SJSA1 (cell line): ENCODE results near the gene NEURL4. TPM values are rescaled to one million over a fixed set of nuclear protein-coding genes. Genes with fewer than 3 reads are reported as not detected.
"Not testable (repeated sequence)": the region's sequence is repeated elsewhere in the genome, so short reads cannot be mapped to it uniquely, and the experiment has no call there.

Experiments
- DNase-seq, 2 experiments: peaks; one replicate each; pipeline ENCODE4 v3.0.0-alpha.2; 2015 to 2020; ENCODE audit warnings: low spot score in 2 of 2, low read depth in 1 of 2
- H3K27ac ChIP-seq: fragments of 250-450 bp; sonication (Bioruptor Pico); 2 replicates; pipeline ENCODE4 v1.5.1; 2020; ENCODE audit warnings: mild to moderate bottlenecking, moderate library complexity
- H3K27me3 ChIP-seq: fragments of 250-450 bp; sonication (Bioruptor Pico); replicated peaks from 2 replicates; pipeline ENCODE4 v1.5.1; 2020; ENCODE audit warnings: mild to moderate bottlenecking, moderate library complexity
- H3K36me3 ChIP-seq: fragments of 250-450 bp; sonication (Bioruptor Pico); 2 replicates; pipeline ENCODE4 v1.5.1; 2020; ENCODE audit warnings: mild to moderate bottlenecking
- H3K4me1 ChIP-seq: fragments of 250-450 bp; sonication (Bioruptor Pico); replicated peaks from 2 replicates; pipeline ENCODE4 v1.6.1; 2021; ENCODE audit warnings: mild to moderate bottlenecking
- H3K4me3 ChIP-seq: fragments of 250-450 bp; sonication (Bioruptor Pico); 2 replicates; pipeline ENCODE4 v1.5.1; 2020; ENCODE audit warnings: mild to moderate bottlenecking
- H3K9me3 ChIP-seq: fragments of 250-450 bp; sonication (Bioruptor Pico); replicated peaks from 2 replicates; pipeline ENCODE4 v1.5.1; 2020; ENCODE audit warnings: mild to moderate bottlenecking
- total RNA-seq: library from RNA; depleted of rRNA; stranded (reverse); fragments of >200 nt; shearing (Covaris generic); gene quantifications from 2 replicates; pipeline ENCODE4 v1.2.3, GENCODE V29; 2014

The NEURL4 gene
- total RNA-seq, 1 experiment from 2014 or later = 8.1 TPM

GRCh38 chr17:7336240-7337175 lies 7.4 kb upstream of the NEURL4 start, which contains the start of gene ACAP1:
Gene ACAP1, plus strand, starts transcription at chr17:7336529. Its CDS starts 206 bp downstream, at chr17:7336735.
- no peak for DNase-seq
- H3K9me3 ChIP-seq = no peaks in the 10 kb centered on the region
- no peaks in the 10 kb centered on the region for H3K4me1 ChIP-seq
- H3K27me3 ChIP-seq = peaks cover 33% of the 10 kb centered on the region
- H3K4me3 ChIP-seq = no peak within 1 kb of the TSS
- no peak within 1 kb of the TSS for H3K27ac ChIP-seq
- H3K36me3 ChIP-seq = no peaks in the 10 kb centered on the region

DNA sequence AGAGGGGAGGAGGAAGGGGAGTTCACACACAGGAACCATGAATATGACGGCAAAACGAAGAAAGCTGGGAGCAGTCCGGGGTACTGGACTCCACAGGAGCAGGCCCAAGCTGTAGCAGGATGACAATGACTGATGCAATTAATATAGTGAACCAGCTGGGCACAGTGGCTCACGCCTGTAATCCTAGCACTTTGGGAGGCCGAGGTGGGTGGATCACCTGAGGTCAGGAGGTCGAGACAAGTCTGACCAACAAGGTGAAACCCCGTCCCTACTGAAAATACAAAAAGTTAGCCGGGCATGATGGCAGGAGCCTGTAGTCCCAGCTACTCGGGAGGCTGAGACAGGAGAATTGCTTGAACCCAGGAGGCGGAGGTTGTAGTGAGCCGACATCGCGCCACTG lies 6.6 kb upstream of the NEURL4 start:
- H3K9me3 ChIP-seq, H3K27ac ChIP-seq, DNase-seq, H3K4me3 ChIP-seq, H3K4me1 ChIP-seq, H3K36me3 ChIP-seq: not testable (repeated sequence)
- peaks cover 26% of the 10 kb centered on the region for H3K27me3 ChIP-seq

DNA sequence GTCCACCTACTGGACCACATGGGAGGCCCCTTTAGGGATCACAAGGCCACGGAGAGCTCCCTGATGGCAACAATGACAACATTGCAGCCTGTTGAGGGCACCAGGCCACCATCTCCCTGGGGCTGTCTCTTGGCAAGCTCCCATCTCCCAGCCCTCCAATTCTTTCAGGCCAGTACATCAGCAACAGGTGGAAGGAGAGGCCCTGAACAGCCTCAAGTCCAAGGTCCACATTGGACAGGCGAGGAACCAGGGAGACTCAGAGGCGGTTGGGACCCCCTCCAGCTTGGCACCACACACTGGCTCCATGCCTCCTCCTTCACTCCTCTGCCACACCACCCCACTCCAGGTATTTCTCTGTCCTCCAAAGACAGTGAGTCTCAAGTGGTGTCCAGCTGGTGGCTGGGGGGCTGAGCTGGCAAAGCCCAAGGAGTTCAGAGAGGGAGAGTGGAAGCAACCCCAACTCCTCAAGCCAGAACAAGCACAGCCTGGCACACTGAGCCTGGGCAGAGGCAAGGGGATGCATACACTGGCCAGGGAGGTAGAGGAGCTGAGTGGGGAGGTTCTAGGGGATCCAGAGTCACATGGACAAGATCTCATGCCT lies 5.9 kb upstream of the NEURL4 start:
- peaks cover 5% of the 10 kb centered on the region for H3K4me1 ChIP-seq
- peaks cover 19% of the 10 kb centered on the region for H3K27me3 ChIP-seq
- no peak for DNase-seq
- no peak overlapping the region for H3K27ac ChIP-seq
- H3K36me3 ChIP-seq = no peaks in the 10 kb centered on the region
- no peaks in the 10 kb centered on the region for H3K9me3 ChIP-seq
- no peak overlapping the region for H3K4me3 ChIP-seq

GRCh38 chr17:7332600-7333069 lies 3.5 kb upstream of the NEURL4 start:
- H3K36me3 ChIP-seq, DNase-seq, H3K27ac ChIP-seq, H3K27me3 ChIP-seq, H3K9me3 ChIP-seq, H3K4me3 ChIP-seq: not testable (repeated sequence)
- peaks cover 14% of the 10 kb centered on the region for H3K4me1 ChIP-seq

DNA sequence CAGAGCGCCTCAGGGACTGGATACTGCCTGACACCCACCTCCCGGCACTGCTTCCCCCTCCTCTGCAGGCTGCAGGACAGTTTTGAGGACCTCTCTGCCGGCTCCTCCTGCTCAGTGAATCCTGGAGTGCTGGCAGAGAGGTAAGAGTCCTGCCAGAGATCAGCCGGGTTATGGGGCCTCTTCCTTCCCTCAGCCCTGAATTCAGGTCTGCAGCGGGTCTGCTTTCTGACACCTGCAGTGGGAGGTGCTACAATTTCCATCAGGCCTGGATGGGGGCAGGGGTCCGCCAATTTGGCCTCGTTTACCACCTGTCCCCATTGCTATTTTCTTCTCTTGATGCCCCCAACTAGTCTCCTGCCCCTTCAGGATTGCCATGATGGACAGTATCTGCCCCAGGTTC lies 3.0 kb upstream of the NEURL4 start:
- no peak overlapping the region for H3K27ac ChIP-seq
- H3K36me3 ChIP-seq = no peaks in the 10 kb centered on the region
- no peaks in the 10 kb centered on the region for H3K9me3 ChIP-seq
- no peak overlapping the region for H3K4me3 ChIP-seq
- no peak for DNase-seq
- H3K4me1 ChIP-seq = peaks cover 14% of the 10 kb centered on the region
- H3K27me3 ChIP-seq = no peaks in the 10 kb centered on the region; the same call in 1 of the 2 replicates

- no peak overlapping the region for H3K27ac ChIP-seq
- no peaks in the 10 kb centered on the region for H3K9me3 ChIP-seq
- no peaks in the 10 kb centered on the region for H3K27me3 ChIP-seq
- peaks cover 12% of the 10 kb centered on the region for H3K36me3 ChIP-seq
- H3K4me3 ChIP-seq = peak overlapping the region; percentile 52
- DNase-seq = no peak
- peaks cover 14% of the 10 kb centered on the region for H3K4me1 ChIP-seq
Observed at GRCh38 chr17:7330638-7331015, 1.5 kb upstream of the NEURL4 start.

GRCh38 chr17:7329997-7330637 lies 982 bp upstream of the NEURL4 start:
- H3K4me3 ChIP-seq = peak overlapping the region; percentile 52
- peak overlapping the region; percentile 39; the same call in 1 of the 2 replicates for H3K27ac ChIP-seq
- H3K36me3 ChIP-seq = peaks cover 14% of the 10 kb centered on the region
- no peaks in the 10 kb centered on the region for H3K9me3 ChIP-seq
- H3K4me1 ChIP-seq = peaks cover 14% of the 10 kb centered on the region
- peak in 1 of 2 experiments; percentile 86 for DNase-seq
- H3K27me3 ChIP-seq = no peaks in the 10 kb centered on the region

GRCh38 chr17:7329374-7329996 lies 350 bp upstream of the NEURL4 start:
- Histone ChIP-seq H3K9me3 (no peaks in the 10 kb centered on the region), H3K27me3 (no peaks in the 10 kb centered on the region), H3K27ac (peak overlapping the region; percentile 39), H3K4me3 (peak overlapping the region; percentile 52), H3K36me3 (peaks cover 18% of the 10 kb centered on the region), H3K4me1 (peaks cover 14% of the 10 kb centered on the region)
- DNase-seq = peak; percentile 97 to 99

GRCh38 chr17:7328009-7328408 lies 1.1 kb downstream of the NEURL4 start:
- peak overlapping the region; percentile 52; the same call in 1 of the 2 replicates for H3K4me3 ChIP-seq
- DNase-seq = no peak
- no peaks in the 10 kb centered on the region for H3K9me3 ChIP-seq
- peaks cover 23% of the 10 kb centered on the region for H3K4me1 ChIP-seq
- H3K27ac ChIP-seq = no peak overlapping the region
- no peaks in the 10 kb centered on the region for H3K27me3 ChIP-seq
- H3K36me3 ChIP-seq = peaks cover 33% of the 10 kb centered on the region

DNA sequence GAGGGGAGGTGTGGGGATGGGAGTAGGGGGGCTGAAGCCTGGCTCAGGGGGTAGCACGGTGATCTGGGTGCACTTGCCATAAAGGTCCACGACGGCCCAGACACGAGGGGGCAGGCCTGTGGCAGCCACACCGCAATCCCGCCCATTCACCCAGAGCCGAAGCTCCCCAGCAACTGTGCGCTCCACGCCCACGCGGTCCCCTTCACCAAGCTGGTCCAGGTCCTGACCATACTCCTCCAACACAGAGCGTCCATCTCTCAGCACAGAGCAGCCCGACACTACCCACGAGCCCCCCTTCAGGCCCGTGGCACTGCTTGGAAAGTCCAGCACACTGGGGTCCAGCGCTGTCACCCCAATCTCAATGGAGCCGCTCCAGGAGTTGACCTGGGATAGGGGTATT lies 1.6 kb downstream of the NEURL4 start:
- peaks cover 23% of the 10 kb centered on the region for H3K4me1 ChIP-seq
- H3K27ac ChIP-seq = no peak overlapping the region
- peaks cover 38% of the 10 kb centered on the region for H3K36me3 ChIP-seq
- no peaks in the 10 kb centered on the region for H3K27me3 ChIP-seq
- no peak overlapping the region for H3K4me3 ChIP-seq
- no peaks in the 10 kb centered on the region for H3K9me3 ChIP-seq
- DNase-seq = peak in 1 of 2 experiments; percentile 41

DNA sequence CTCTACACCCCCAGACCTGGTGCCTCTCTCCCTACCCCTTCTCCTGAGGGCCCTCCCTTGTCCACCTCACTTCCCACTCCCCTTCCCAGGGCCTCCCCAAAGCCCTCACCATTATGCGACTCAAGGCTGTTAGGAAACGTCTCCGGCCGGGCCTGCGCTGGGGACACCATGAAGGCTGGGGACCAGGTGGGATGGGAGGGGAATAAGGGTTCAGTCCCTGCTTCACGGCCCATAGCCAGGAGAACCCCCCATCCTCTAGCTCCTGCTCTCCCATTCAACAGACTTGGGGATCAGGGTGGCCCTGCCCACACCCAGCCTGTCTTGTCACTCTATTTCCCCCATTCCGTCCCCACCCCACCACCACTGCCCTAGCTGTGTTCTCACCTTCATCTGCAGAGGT lies 2.1 kb downstream of the NEURL4 start:
- Histone ChIP-seq H3K4me3 (no peak overlapping the region), H3K27ac (no peak overlapping the region), H3K9me3 (no peaks in the 10 kb centered on the region), H3K36me3 (peaks cover 42% of the 10 kb centered on the region), H3K27me3 (no peaks in the 10 kb centered on the region), H3K4me1 (peaks cover 23% of the 10 kb centered on the region)
- DNase-seq = peak in 1 of 2 experiments; percentile 38

- peaks cover 50% of the 10 kb centered on the region for H3K36me3 ChIP-seq
- no peaks in the 10 kb centered on the region for H3K27me3 ChIP-seq
- H3K9me3 ChIP-seq = no peaks in the 10 kb centered on the region
- no peak for DNase-seq
- no peak overlapping the region for H3K4me3 ChIP-seq
- H3K27ac ChIP-seq = no peak overlapping the region
- peaks cover 23% of the 10 kb centered on the region for H3K4me1 ChIP-seq
Observed at GRCh38 chr17:7326186-7326585, 2.9 kb downstream of the NEURL4 start.

GRCh38 chr17:7325031-7325528 lies 4.1 kb downstream of the NEURL4 start:
- Histone ChIP-seq H3K4me1 (peaks cover 19% of the 10 kb centered on the region), H3K27me3 (no peaks in the 10 kb centered on the region), H3K9me3 (no peaks in the 10 kb centered on the region), H3K27ac (no peak overlapping the region), H3K4me3 (no peak overlapping the region), H3K36me3 (peaks cover 60% of the 10 kb centered on the region)
- no peak for DNase-seq
